BJ (cell line): ENCODE measurements around the gene TMEM50B. TPM values are rescaled to one million over a fixed set of nuclear protein-coding genes. Genes with fewer than 3 reads are reported as not detected.

Experiments used
- CTCF ChIA-PET: fragments of 350-600 bp; formaldehyde crosslinking; extraction: SDS; loops from one replicate; lab custom pipeline; 2021; ENCODE audit warnings: antibody characterized with exemption, inconsistent platforms; lab: Yijun Ruan, JAX
- POLR2A ChIA-PET: fragments of 300-600 bp; sonication (Branson Sonifier 250); formaldehyde crosslinking; extraction: SDS; loops from one replicate; lab custom pipeline; 2021; ENCODE audit warnings: antibody characterized with exemption; lab: Charles Lee
- DNase-seq: peaks from one replicate; pipeline ENCODE4 v3.0.0-alpha.2; 2011; ENCODE audit warnings: low read depth
- H3K27me3 ChIP-seq: 2 replicates; pipeline ENCODE4 v1.6.0; 2011; ENCODE audit warnings: low read length; ENCODE audit not compliant: control insufficient read depth, insufficient read depth
- H3K36me3 ChIP-seq: 2 replicates; pipeline ENCODE4 v1.5.1; 2011; ENCODE audit warnings: low read length; ENCODE audit not compliant: control insufficient read depth, insufficient read depth
- H3K4me3 ChIP-seq: 2 replicates; pipeline ENCODE4 v1.5.1; 2011; ENCODE audit warnings: low read depth, mild to moderate bottlenecking, control low read depth, low read length
- polyA plus RNA-seq: library from polyadenylated mRNA; depleted of rRNA; stranded (reverse); fragments of >200 nt; gene quantifications from 2 replicates; pipeline ENCODE4 v1.2.3, GENCODE V29; 2011
- TF ChIP-seq, protein P1 (sequence below): IDR thresholded peaks from 2 replicates; pipeline ENCODE4 v1.5.1; 2011; ENCODE audit warnings: low read depth, mild to moderate bottlenecking, control low read depth, inconsistent platforms, low read length, moderate library complexity; ENCODE audit not compliant: insufficient read depth

TMEM50B gene
- polyA plus RNA-seq, 1 experiment = 23.5 TPM

DNA sequence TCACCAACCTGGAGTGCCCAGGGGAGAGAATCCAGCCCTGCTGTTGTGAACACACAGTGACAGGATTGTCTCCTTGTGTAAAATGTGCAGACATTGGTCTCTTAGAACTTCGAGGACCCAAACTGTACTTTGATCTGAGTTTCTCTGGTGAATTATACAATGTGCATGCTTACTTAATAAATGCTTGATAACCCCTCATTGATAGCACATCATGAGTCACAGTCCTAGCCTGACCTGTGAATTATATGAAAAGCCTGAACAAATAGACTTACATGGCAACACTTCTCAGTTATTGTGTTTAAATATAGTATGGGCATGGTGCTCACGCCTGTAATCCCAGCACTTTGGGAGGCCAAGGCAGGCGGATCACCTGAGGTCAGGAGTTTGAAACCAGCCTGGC is 53.9 kb downstream of the TMEM50B start:
- CTCF ChIA-PET = no interaction called here
- Histone ChIP-seq H3K27me3 (no peaks in the 10 kb centered on the region), H3K4me3 (no peak overlapping the region), H3K36me3 (peaks cover 29% of the 10 kb centered on the region)
- no peak for DNase-seq
- POLR2A ChIA-PET = no interaction called here
- TF ChIP-seq, protein P1, sequence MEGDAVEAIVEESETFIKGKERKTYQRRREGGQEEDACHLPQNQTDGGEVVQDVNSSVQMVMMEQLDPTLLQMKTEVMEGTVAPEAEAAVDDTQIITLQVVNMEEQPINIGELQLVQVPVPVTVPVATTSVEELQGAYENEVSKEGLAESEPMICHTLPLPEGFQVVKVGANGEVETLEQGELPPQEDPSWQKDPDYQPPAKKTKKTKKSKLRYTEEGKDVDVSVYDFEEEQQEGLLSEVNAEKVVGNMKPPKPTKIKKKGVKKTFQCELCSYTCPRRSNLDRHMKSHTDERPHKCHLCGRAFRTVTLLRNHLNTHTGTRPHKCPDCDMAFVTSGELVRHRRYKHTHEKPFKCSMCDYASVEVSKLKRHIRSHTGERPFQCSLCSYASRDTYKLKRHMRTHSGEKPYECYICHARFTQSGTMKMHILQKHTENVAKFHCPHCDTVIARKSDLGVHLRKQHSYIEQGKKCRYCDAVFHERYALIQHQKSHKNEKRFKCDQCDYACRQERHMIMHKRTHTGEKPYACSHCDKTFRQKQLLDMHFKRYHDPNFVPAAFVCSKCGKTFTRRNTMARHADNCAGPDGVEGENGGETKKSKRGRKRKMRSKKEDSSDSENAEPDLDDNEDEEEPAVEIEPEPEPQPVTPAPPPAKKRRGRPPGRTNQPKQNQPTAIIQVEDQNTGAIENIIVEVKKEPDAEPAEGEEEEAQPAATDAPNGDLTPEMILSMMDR = no peak

DNA sequence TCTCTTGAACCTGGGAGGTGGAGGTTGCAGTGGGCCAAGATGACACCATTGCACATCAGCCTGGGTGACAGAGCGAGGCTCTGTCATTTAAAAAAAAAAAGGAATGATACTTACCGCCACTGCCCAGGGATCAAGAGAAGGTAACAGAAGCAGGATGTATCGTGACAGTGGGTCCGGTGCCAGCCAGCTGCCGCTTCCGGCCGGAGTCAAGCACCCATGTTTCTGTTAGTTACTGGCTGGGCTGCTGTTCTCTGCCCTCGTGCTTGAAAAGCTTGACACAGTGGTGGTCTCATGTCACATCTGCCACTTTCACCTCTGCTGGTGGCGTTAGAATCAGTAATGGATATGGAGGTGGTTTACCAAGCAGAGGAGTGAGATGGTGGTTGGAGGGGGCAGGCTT is 55.6 kb downstream of the TMEM50B start:
- Histone ChIP-seq H3K36me3 (peaks cover 29% of the 10 kb centered on the region), H3K27me3 (no peaks in the 10 kb centered on the region), H3K4me3 (no peak overlapping the region)
- TF ChIP-seq, protein P1 = no peak
- DNase-seq = no peak
- ChIA-PET POLR2A (no interaction called here), CTCF (no interaction called here)

DNA sequence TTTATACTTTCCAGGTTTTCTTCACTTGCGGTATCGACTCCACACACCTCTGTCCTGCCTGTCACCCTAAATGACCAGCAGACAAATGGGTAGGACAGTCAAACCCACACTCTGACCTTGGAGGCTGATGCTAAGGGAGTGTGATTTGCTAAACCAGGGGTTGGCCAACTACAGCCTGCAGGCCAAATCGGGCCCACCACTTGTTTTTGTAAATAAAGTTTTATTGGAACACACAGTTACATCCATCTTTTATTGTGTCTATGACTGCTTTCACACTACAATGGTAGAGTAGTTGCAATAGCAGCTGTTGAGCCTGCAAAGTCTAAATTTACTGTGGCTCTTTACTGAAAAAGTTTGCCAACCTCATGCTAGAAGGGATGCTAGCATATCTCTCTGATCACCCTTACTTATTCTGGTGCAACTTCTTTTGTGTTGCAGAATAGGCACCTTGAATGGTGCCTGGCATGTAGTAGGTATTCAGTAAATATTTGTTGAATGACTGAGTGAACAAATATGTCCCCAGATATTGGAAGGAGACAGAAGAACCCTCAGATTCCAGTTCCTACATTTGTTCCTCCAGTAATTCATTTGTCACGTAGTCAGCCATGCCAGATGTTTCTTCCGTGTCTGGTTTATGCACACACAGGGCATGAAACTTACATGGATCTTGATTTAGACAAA is 57.9 kb downstream of the TMEM50B start:
- TF ChIP-seq, protein P1 = no peak
- ChIA-PET CTCF (no interaction called here), POLR2A (no interaction called here)
- Histone ChIP-seq H3K36me3 (peaks cover 22% of the 10 kb centered on the region), H3K27me3 (no peaks in the 10 kb centered on the region), H3K4me3 (no peak overlapping the region)
- no peak for DNase-seq

DNA sequence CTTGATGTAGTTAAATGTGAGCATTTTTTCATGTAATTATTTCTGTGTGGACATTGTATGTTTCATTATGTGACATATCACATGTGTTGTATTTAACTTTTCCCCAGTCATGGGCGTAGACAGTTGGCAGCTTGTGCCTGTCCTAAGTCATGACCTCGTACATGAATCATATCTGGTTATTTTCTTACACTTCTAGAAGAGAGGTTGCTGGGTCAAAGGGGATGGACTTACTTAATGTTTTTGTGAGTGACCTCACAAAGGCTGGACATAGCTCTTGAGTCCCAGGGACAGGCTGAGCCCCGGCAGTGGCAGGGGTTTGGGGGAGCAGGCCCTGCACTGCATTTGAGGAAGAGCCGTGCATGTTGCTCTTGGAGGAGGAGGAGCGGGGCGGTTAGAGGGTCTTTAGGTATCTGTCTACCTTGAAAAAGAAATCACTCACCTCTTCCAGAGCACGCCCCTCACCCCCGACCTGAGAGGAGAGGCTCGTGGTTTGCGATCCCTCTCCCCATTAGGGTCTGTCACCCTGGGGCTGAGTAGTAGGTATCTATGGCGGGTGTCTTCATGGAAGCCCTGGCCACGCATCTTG is 60.1 kb downstream of the TMEM50B start:
- no peaks in the 10 kb centered on the region for H3K27me3 ChIP-seq
- CTCF ChIA-PET = interaction anchor here (1.1 to 2.0 kb wide), 2 partner anchors 13 to 14 kb away, joined by 3 to 4 read pairs; no protein-coding TSS in a partner anchor
- H3K36me3 ChIP-seq = peaks cover 15% of the 10 kb centered on the region
- no peak for DNase-seq
- no peak overlapping the region for H3K4me3 ChIP-seq
- POLR2A ChIA-PET = interaction anchor here (0.6 kb wide), 1 partner anchor 9 kb away, joined by 3 read pairs; no protein-coding TSS in a partner anchor
- TF ChIP-seq, protein P1 = no peak

DNA sequence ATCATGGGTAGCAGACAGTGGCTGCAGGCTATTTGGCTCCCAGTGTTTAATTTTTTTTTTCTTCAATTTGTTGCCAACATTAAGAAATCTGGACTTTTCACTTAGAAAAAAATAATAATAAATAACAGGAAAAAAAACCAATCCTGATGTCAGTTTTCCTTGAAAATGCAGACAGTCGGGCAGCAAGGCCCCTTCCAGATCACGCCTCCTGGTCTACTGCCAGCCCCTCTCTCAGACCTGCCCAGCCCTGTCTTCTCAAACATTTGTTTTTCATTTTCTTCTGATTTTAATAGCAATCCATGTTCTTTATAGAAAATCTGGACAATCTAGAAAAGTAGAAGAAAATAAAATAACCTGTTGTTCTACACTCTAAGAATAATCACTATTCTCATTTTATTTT is 61.1 kb downstream of the TMEM50B start:
- no peak for DNase-seq
- POLR2A ChIA-PET = no interaction called here
- Histone ChIP-seq H3K36me3 (peaks cover 10% of the 10 kb centered on the region), H3K4me3 (no peak overlapping the region), H3K27me3 (no peaks in the 10 kb centered on the region)
- TF ChIP-seq, protein P1 = no peak
- CTCF ChIA-PET = interaction anchor here (1.1 to 2.0 kb wide), 2 partner anchors 13 to 14 kb away, joined by 3 to 4 read pairs; no protein-coding TSS in a partner anchor
